HepG2 (cell line): Measurements from ENCODE around the gene FAM110A. TPM values are rescaled to one million over a fixed set of nuclear protein-coding genes. Genes with fewer than 3 reads are reported as not detected.

ENCODE experiments used
- FOXA1 ChIP-seq, 2 experiments: fragments of 450-650 bp in 1 of 2; sonication (generic) in 1 of 2; formaldehyde crosslinking in 1 of 2; IDR thresholded peaks; 2 replicates each; pipeline versions ENCODE4 v1.4.0 to v1.6.1; 2016 to 2020; ENCODE audit warnings: missing genetic modification reagents in 1 of 2
- NFYB ChIP-seq: sonication (generic); formaldehyde crosslinking; IDR thresholded peaks from 2 replicates; pipeline ENCODE4 v1.4.0; 2020; ENCODE audit warnings: missing genetic modification reagents
- RFX3 ChIP-seq: IDR thresholded peaks from 2 replicates; pipeline ENCODE4 v1.6.1; 2016; ENCODE audit warnings: missing biosample characterization, missing genetic modification reagents
- SMC3 ChIP-seq: IDR thresholded peaks from 2 replicates; pipeline ENCODE4 v1.6.1; 2011; ENCODE audit warnings: low read length, improper control_type of control experiment
- TBX2 ChIP-seq: sonication (generic); formaldehyde crosslinking; IDR thresholded peaks from 2 replicates; pipeline ENCODE4 v1.5.0; 2020; ENCODE audit warnings: missing genetic modification reagents, mild to moderate bottlenecking, borderline replicate concordance
- TOPORS ChIP-seq: sonication (generic); formaldehyde crosslinking; IDR thresholded peaks from 2 replicates; pipeline ENCODE4 v1.8.0; 2023; ENCODE audit warnings: mild to moderate bottlenecking, missing genetic modification reagents
- U2AF2 ChIP-seq: fragments of 200-400 bp; formaldehyde crosslinking; IDR thresholded peaks from 2 replicates; pipeline ENCODE4 v1.6.1; 2017; ENCODE audit warnings: low read depth, mild to moderate bottlenecking, low read length
- ZBTB33 ChIP-seq: sonication (generic); formaldehyde crosslinking; IDR thresholded peaks from 2 replicates; pipeline ENCODE4 v1.4.0; 2020; ENCODE audit warnings: missing genetic modification reagents
- ZNF572 ChIP-seq: sonication (generic); formaldehyde crosslinking; IDR thresholded peaks from 2 replicates; pipeline ENCODE4 v1.5.1; 2020; ENCODE audit warnings: mild to moderate bottlenecking, missing genetic modification reagents
- polyA plus RNA-seq, 8 experiments: library from polyadenylated mRNA; depleted of rRNA in 3 of 8; stranded (reverse) in 7 of 8; unstranded in 1 of 8; fragments of >200 nt; fragmentation: Illumina TruSeq in 4 of 8; extraction: Trizol in 4 of 8; gene quantifications; 2 replicates each; pipeline versions ENCODE4 v1.2.1 to v1.2.3, GENCODE V29; 2011 to 2016; ENCODE audit warnings: low read depth in 4 of 8, missing spikeins in 1 of 8, mixed read lengths in 1 of 8; ENCODE audit not compliant: insufficient read depth in 1 of 8
- total RNA-seq, 5 experiments: library from RNA; depleted of rRNA; stranded (reverse); fragments of >200 nt; fragmentation: Illumina TruSeq; extraction: Trizol; gene quantifications; 2 replicates each; pipeline ENCODE4 v1.2.3, GENCODE V29; 2016; ENCODE audit warnings: low read depth in 1 of 5
- TF ChIP-seq, protein P1 (sequence below), 2 experiments: sonication (generic) in 1 of 2; formaldehyde crosslinking in 1 of 2; IDR thresholded peaks; 2 replicates each; pipeline versions ENCODE4 v1.4.0 to v1.6.1; 2018 to 2020; ENCODE audit warnings: missing genetic modification reagents in 2 of 2, borderline replicate concordance in 1 of 2, low read depth in 1 of 2, mild to moderate bottlenecking in 1 of 2, missing biosample characterization in 1 of 2
- TF ChIP-seq, protein P2 (sequence below): sonication (generic); formaldehyde crosslinking; IDR thresholded peaks from 2 replicates; pipeline ENCODE4 v1.5.0; 2020; ENCODE audit warnings: mild to moderate bottlenecking, missing genetic modification reagents
- TF ChIP-seq, protein P3 (sequence below): sonication (generic); formaldehyde crosslinking; IDR thresholded peaks from 2 replicates; pipeline ENCODE4 v1.4.0; 2020; ENCODE audit warnings: missing genetic modification reagents, borderline replicate concordance

The FAM110A gene
- total and polyA plus RNA-seq, 2 of the 13 experiments (the other 11 are each of a cell fraction or from before 2014, with no cell fraction given) = 1.9 TPM

DNA sequence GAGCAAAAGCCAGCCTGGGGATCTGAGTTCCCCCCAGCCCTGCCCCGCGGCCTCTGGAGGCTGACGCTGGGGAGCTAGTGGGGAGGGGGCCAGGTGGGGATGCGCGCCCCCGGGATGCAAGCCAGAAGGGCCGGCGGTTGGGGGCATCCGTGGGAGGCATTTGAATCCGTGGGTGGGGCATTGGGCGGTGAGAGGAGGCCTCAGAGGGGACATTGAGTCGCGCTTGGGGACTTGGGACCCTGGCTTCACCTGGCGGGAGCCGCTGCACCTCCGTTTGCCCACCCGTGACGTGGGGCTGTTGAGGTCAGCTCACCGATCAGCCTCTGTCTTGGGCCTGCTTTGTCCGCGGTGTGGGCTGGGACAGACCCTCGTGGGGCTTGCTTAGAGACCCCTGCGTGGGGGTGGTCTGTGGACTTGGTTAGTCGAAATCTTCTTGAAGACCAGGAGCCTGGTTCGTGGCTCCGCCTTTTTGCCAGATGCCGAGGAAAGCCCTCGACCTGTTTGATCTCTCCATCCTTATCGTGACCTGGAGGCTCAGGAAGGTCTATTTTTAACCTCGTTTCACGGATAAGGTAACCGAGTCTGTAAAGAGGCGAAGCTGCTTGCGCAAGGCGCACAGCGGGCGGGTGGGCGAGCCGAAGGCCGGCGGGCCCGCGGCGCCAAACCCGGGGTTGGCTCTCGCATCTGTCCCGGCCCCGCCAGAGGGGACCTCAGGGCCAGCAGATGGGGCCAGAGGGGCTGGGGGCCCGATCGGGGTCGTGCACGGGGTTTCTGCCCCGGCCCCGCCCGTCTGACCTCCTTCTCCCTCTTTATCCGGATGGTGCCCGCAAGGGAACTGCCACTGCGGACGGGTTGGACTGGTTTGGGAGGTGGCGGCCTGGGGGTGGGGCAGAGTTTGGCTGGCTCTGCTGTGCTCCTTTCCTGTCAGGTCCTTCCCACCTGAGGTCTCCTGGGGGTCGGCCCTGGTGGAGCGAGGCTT, 8.3 kb downstream of the FAM110A start (continued):
- TF ChIP-seq ZBTB33 (CRISPR knock-in tag) = peak; percentile 41; the same call in 1 of the 2 replicates
- 0 out of 2 replicates have a peak, but pooled peaks have one; percentile 14 for TF ChIP-seq TBX2 (CRISPR knock-in tag)
- no peak for TF ChIP-seq NFYB (CRISPR knock-in tag)
- TF ChIP-seq SMC3 = no peak
- TF ChIP-seq, protein P1, sequence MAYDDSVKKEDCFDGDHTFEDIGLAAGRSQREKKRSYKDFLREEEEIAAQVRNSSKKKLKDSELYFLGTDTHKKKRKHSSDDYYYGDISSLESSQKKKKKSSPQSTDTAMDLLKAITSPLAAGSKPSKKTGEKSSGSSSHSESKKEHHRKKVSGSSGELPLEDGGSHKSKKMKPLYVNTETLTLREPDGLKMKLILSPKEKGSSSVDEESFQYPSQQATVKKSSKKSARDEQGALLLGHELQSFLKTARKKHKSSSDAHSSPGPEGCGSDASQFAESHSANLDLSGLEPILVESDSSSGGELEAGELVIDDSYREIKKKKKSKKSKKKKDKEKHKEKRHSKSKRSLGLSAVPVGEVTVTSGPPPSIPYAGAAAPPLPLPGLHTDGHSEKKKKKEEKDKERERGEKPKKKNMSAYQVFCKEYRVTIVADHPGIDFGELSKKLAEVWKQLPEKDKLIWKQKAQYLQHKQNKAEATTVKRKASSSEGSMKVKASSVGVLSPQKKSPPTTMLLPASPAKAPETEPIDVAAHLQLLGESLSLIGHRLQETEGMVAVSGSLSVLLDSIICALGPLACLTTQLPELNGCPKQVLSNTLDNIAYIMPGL (CRISPR knock-in tag; IDR thresholded peaks at IDR 0.05; ENCODE audit: borderline replicate concordance in 1 of 2, low read depth in 1 of 2) = no peak
- no peak for TF ChIP-seq RFX3 (CRISPR knock-in tag)
- TF ChIP-seq, protein P2, sequence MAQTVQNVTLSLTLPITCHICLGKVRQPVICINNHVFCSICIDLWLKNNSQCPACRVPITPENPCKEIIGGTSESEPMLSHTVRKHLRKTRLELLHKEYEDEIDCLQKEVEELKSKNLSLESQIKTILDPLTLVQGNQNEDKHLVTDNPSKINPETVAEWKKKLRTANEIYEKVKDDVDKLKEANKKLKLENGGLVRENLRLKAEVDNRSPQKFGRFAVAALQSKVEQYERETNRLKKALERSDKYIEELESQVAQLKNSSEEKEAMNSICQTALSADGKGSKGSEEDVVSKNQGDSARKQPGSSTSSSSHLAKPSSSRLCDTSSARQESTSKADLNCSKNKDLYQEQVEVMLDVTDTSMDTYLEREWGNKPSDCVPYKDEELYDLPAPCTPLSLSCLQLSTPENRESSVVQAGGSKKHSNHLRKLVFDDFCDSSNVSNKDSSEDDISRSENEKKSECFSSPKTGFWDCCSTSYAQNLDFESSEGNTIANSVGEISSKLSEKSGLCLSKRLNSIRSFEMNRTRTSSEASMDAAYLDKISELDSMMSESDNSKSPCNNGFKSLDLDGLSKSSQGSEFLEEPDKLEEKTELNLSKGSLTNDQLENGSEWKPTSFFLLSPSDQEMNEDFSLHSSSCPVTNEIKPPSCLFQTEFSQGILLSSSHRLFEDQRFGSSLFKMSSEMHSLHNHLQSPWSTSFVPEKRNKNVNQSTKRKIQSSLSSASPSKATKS (CRISPR knock-in tag) = no peak
- TF ChIP-seq TOPORS = no peak
- TF ChIP-seq ZNF572 = peak; percentile 30; the same call in 1 of the 2 replicates
- TF ChIP-seq, protein P3, sequence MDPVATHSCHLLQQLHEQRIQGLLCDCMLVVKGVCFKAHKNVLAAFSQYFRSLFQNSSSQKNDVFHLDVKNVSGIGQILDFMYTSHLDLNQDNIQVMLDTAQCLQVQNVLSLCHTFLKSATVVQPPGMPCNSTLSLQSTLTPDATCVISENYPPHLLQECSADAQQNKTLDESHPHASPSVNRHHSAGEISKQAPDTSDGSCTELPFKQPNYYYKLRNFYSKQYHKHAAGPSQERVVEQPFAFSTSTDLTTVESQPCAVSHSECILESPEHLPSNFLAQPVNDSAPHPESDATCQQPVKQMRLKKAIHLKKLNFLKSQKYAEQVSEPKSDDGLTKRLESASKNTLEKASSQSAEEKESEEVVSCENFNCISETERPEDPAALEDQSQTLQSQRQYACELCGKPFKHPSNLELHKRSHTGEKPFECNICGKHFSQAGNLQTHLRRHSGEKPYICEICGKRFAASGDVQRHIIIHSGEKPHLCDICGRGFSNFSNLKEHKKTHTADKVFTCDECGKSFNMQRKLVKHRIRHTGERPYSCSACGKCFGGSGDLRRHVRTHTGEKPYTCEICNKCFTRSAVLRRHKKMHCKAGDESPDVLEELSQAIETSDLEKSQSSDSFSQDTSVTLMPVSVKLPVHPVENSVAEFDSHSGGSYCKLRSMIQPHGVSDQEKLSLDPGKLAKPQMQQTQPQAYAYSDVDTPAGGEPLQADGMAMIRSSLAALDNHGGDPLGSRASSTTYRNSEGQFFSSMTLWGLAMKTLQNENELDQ (CRISPR knock-in tag) = no peak
- no peak for TF ChIP-seq FOXA1 (IDR thresholded peaks at IDR 0.05)
- TF ChIP-seq FOXA1 (CRISPR knock-in tag; IDR thresholded peaks at IDR 0.05) = no peak
- TF ChIP-seq U2AF2 = no peak
